BJ (cell line): ENCODE data around the gene MPZL2. TPM values are rescaled to one million over a fixed set of nuclear protein-coding genes. Genes with fewer than 3 reads are reported as not detected.

Experiments used
- CTCF ChIA-PET: fragments of 350-600 bp; formaldehyde crosslinking; extraction: SDS; loops from one replicate; lab custom pipeline; 2021; ENCODE audit warnings: antibody characterized with exemption, inconsistent platforms; lab: Yijun Ruan, JAX
- POLR2A ChIA-PET: fragments of 300-600 bp; sonication (Branson Sonifier 250); formaldehyde crosslinking; extraction: SDS; loops from one replicate; lab custom pipeline; 2021; ENCODE audit warnings: antibody characterized with exemption; lab: Charles Lee
- DNase-seq: peaks from one replicate; pipeline ENCODE4 v3.0.0-alpha.2; 2011; ENCODE audit warnings: low read depth
- H3K27me3 ChIP-seq: 2 replicates; pipeline ENCODE4 v1.6.0; 2011; ENCODE audit warnings: low read length; ENCODE audit not compliant: control insufficient read depth, insufficient read depth
- H3K36me3 ChIP-seq: 2 replicates; pipeline ENCODE4 v1.5.1; 2011; ENCODE audit warnings: low read length; ENCODE audit not compliant: control insufficient read depth, insufficient read depth
- H3K4me3 ChIP-seq: 2 replicates; pipeline ENCODE4 v1.5.1; 2011; ENCODE audit warnings: low read depth, mild to moderate bottlenecking, control low read depth, low read length
- CTCF ChIP-seq: IDR thresholded peaks from 2 replicates; pipeline ENCODE4 v1.5.1; 2011; ENCODE audit warnings: low read depth, mild to moderate bottlenecking, control low read depth, inconsistent platforms, low read length, moderate library complexity; ENCODE audit not compliant: insufficient read depth
- polyA plus RNA-seq: library from polyadenylated mRNA; depleted of rRNA; stranded (reverse); fragments of >200 nt; gene quantifications from 2 replicates; pipeline ENCODE4 v1.2.3, GENCODE V29; 2011

Gene MPZL2
- polyA plus RNA-seq, 1 experiment: not detected

GRCh38 chr11:118234833-118235232 lies 29.3 kb downstream of the MPZL2 start:
- TF ChIP-seq CTCF: no peak
- Histone ChIP-seq H3K4me3 (no peak overlapping the region), H3K36me3 (no peaks in the 10 kb centered on the region), H3K27me3 (peaks cover 2% of the 10 kb centered on the region)
- no peak for DNase-seq
- CTCF ChIA-PET: no interaction called here
- POLR2A ChIA-PET: no interaction called here

GRCh38 chr11:118233850-118234249 lies 30.2 kb downstream of the MPZL2 start:
- POLR2A ChIA-PET: no interaction called here
- CTCF ChIA-PET: no interaction called here
- no peaks in the 10 kb centered on the region for H3K36me3 ChIP-seq
- TF ChIP-seq CTCF: no peak
- no peak for DNase-seq
- no peak overlapping the region for H3K4me3 ChIP-seq
- no peaks in the 10 kb centered on the region; the same call in none of the 2 replicates for H3K27me3 ChIP-seq

- TF ChIP-seq CTCF: no peak
Measured at GRCh38 chr11:118233377-118233776, 30.7 kb downstream of the MPZL2 start.

GRCh38 chr11:118232659-118233058 lies 31.4 kb downstream of the MPZL2 start:
- no peak for DNase-seq
- Histone ChIP-seq H3K4me3 (no peak overlapping the region), H3K36me3 (no peaks in the 10 kb centered on the region), H3K27me3 (no peaks in the 10 kb centered on the region; the same call in none of the 2 replicates)
- no peak for TF ChIP-seq CTCF
- ChIA-PET POLR2A (no interaction called here), CTCF (no interaction called here)

More at GRCh38 chr11:118233377-118233776, 30.7 kb downstream of the MPZL2 start:
- POLR2A ChIA-PET: no interaction called here
- no peak overlapping the region for H3K4me3 ChIP-seq
- H3K36me3 ChIP-seq: no peaks in the 10 kb centered on the region
- CTCF ChIA-PET: no interaction called here
- no peaks in the 10 kb centered on the region; the same call in none of the 2 replicates for H3K27me3 ChIP-seq
- DNase-seq: no peak

- ChIA-PET POLR2A (no interaction called here), CTCF (no interaction called here)
- Histone ChIP-seq H3K4me3 (no peak overlapping the region), H3K36me3 (no peaks in the 10 kb centered on the region), H3K27me3 (no peaks in the 10 kb centered on the region; the same call in none of the 2 replicates)
- no peak for TF ChIP-seq CTCF
- DNase-seq: no peak
Measured at GRCh38 chr11:118231461-118231860, 32.6 kb downstream of the MPZL2 start.
